Mammary epithelial cell (primary cell): ENCODE results near the gene DBT.

Experiments used
- EZH2 ChIP-seq: IDR thresholded peaks from 2 replicates; pipeline ENCODE4 v1.6.1; 2012; ENCODE audit warnings: low read length, inconsistent platforms, borderline replicate concordance
- TF ChIP-seq, protein P1 (sequence below), 2 donors: IDR thresholded peaks in 1 of 2; conservative IDR thresholded peaks in 1 of 2; 2 replicates each; pipeline ENCODE4 v1.5.1; 2011 to 2012; ENCODE audit warnings: inconsistent platforms in 2 of 2, low read length in 2 of 2, mild to moderate bottlenecking in 2 of 2, control low read depth in 1 of 2, low read depth in 1 of 2; ENCODE audit not compliant: insufficient read depth in 1 of 2; ENCODE audit errors: extremely low read depth in 1 of 2

DNA sequence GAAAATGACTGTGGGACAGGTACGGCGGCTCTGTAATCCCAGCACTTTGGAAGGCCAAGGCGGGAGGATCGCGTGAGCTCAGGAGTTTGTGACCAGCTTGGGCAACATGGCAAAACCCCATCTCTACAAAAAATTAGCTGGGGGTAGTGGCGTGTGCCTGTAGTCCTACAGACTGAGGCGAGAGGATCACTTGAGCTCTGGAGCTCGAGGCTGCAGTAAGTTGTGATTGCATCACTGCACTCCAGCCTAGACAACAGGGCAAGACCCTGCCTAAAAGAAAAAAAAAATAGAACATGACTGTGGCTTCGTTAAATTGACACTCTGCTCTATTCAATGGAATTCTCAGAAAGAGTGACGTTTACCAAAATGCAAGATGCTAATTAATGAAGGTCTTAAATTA lies 3.9 kb upstream of the DBT start:
- TF ChIP-seq, protein P1, sequence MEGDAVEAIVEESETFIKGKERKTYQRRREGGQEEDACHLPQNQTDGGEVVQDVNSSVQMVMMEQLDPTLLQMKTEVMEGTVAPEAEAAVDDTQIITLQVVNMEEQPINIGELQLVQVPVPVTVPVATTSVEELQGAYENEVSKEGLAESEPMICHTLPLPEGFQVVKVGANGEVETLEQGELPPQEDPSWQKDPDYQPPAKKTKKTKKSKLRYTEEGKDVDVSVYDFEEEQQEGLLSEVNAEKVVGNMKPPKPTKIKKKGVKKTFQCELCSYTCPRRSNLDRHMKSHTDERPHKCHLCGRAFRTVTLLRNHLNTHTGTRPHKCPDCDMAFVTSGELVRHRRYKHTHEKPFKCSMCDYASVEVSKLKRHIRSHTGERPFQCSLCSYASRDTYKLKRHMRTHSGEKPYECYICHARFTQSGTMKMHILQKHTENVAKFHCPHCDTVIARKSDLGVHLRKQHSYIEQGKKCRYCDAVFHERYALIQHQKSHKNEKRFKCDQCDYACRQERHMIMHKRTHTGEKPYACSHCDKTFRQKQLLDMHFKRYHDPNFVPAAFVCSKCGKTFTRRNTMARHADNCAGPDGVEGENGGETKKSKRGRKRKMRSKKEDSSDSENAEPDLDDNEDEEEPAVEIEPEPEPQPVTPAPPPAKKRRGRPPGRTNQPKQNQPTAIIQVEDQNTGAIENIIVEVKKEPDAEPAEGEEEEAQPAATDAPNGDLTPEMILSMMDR (conservative IDR thresholded peaks at IDR 0.05 in 1 of 2, IDR thresholded peaks at IDR 0.05 in 1 of 2; ENCODE audit: extremely low read depth in 1 of 2, insufficient read depth in 1 of 2, low read depth in 1 of 2, low read length in 2 of 2): no peak
- no peak for TF ChIP-seq EZH2
